A549 (cell line): ENCODE data around the gene RBCK1.

Experiments used
- MAFK ChIP-seq: fragments of 450-650 bp; IDR thresholded peaks from 2 replicates; pipeline ENCODE4 v1.6.1; 2014; ENCODE audit not compliant: partially characterized antibody
- SREBF2 ChIP-seq: fragments of 450-650 bp; IDR thresholded peaks from 2 replicates; pipeline ENCODE4 v1.6.1; 2014; ENCODE audit warnings: mild to moderate bottlenecking, moderate library complexity
- ZNF302 ChIP-seq: fragments of 250-450 bp; sonication (Bioruptor Pico); IDR thresholded peaks from 2 replicates; pipeline ENCODE4 v1.9.0; 2021; ENCODE audit warnings: inconsistent platforms, mild to moderate bottlenecking, moderate library complexity
- TF ChIP-seq, protein P1 (sequence below): fragments of 450-650 bp; IDR thresholded peaks from 2 replicates; pipeline ENCODE4 v1.6.1; 2014; ENCODE audit warnings: antibody characterized with exemption
- TF ChIP-seq, protein P2 (sequence below): fragments of >200 bp; sonication (Bioruptor Twin); formaldehyde crosslinking; IDR thresholded peaks from 3 replicates; pipeline ENCODE4 v1.5.1; 2016

DNA sequence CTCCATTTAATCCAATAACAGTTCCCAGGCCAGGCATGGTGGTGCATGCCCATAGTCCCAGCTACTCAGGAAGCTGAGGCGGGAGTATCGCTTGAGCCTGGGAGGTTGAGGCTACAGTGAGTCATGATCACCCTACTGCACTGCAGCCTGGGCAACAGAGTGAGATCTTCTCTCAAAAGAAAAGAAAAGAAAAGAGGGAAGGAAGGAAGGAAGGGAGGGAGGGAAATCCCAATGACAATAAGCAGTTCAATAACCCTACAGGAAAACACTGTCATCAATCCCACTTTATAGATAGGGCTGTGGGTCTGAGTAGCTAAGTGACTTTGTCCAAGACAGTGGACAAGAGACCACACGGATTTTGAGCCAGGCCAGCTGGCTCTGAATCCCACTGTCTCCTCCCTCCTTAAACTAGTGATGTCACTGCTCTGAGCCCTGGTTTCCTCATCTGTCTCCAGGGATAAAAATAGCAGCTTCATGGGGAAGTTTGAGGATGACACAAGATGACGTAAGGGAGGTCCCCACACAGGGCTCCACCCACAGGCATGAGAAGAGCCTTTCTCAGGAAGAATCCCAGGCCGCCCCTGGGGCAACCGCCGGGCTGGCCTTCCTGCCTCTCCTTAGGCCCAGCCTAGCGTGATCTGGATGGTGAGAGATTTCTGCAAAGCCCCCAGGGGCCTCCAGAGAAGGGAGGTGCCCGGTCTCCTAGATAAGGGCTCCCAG, 34.8 kb upstream of the RBCK1 start:
- TF ChIP-seq, protein P1, sequence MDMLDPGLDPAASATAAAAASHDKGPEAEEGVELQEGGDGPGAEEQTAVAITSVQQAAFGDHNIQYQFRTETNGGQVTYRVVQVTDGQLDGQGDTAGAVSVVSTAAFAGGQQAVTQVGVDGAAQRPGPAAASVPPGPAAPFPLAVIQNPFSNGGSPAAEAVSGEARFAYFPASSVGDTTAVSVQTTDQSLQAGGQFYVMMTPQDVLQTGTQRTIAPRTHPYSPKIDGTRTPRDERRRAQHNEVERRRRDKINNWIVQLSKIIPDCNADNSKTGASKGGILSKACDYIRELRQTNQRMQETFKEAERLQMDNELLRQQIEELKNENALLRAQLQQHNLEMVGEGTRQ: no peak
- TF ChIP-seq, protein P2, sequence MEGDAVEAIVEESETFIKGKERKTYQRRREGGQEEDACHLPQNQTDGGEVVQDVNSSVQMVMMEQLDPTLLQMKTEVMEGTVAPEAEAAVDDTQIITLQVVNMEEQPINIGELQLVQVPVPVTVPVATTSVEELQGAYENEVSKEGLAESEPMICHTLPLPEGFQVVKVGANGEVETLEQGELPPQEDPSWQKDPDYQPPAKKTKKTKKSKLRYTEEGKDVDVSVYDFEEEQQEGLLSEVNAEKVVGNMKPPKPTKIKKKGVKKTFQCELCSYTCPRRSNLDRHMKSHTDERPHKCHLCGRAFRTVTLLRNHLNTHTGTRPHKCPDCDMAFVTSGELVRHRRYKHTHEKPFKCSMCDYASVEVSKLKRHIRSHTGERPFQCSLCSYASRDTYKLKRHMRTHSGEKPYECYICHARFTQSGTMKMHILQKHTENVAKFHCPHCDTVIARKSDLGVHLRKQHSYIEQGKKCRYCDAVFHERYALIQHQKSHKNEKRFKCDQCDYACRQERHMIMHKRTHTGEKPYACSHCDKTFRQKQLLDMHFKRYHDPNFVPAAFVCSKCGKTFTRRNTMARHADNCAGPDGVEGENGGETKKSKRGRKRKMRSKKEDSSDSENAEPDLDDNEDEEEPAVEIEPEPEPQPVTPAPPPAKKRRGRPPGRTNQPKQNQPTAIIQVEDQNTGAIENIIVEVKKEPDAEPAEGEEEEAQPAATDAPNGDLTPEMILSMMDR: no peak
- no peak for TF ChIP-seq SREBF2
- no peak for TF ChIP-seq ZNF302
- no peak for TF ChIP-seq MAFK
